ENCODE measurements around the gene CD99. TPM values are rescaled to one million over a fixed set of nuclear protein-coding genes. Genes with fewer than 3 reads are reported as not detected.
A peak's percentile ranks its signal among the peaks of the same experiment; 100 is the strongest.

CD99 gene
- total and polyA plus RNA-seq, 2 of the 13 experiments (the other 11 are each of a cell fraction or from before 2014, with no cell fraction given) = 78.8 to 111 TPM

DNA sequence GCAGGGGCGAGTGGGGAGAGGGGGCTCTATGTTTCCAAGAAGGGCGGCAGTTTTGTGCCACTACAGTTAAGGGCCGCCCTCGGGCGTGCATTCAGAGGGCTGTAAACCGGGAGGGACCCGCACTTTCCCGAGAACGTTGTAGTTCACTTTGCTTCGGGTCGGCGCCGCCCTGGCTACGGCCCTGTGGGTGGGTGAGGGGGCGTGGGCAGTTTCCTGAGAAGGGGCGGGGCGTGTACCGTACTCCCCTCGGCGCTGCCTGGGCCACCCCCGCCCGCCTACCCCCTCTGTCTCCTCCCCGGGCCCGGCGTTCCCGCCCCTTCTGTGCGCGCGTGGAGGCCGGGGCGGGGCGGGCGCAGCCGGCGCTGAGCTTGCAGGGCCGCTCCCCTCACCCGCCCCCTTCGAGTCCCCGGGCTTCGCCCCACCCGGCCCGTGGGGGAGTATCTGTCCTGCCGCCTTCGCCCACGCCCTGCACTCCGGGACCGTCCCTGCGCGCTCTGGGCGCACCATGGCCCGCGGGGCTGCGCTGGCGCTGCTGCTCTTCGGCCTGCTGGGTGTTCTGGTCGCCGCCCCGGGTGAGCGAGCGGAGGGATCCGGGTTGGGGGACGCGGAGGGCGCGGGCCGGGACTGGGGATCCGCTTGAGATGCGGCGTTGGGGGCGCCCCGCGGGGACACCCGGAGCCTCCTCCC, at the start of gene CD99 (continued):
- TF ChIP-seq GABPA (IDR thresholded peaks at IDR 0.05; ENCODE audit: low read depth, low read length) = no peak
- no peak for TF ChIP-seq GABPA (CRISPR knock-in tag; IDR thresholded peaks at IDR 0.05; ENCODE audit: low read depth)
- TF ChIP-seq, protein P1, sequence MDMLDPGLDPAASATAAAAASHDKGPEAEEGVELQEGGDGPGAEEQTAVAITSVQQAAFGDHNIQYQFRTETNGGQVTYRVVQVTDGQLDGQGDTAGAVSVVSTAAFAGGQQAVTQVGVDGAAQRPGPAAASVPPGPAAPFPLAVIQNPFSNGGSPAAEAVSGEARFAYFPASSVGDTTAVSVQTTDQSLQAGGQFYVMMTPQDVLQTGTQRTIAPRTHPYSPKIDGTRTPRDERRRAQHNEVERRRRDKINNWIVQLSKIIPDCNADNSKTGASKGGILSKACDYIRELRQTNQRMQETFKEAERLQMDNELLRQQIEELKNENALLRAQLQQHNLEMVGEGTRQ (IDR thresholded peaks at IDR 0.05; ENCODE audit: low read depth, low read length) = no peak
- TF ChIP-seq, protein P1 (CRISPR knock-in tag; IDR thresholded peaks at IDR 0.05; ENCODE audit: borderline replicate concordance) = no peak
- TF ChIP-seq, protein P2, sequence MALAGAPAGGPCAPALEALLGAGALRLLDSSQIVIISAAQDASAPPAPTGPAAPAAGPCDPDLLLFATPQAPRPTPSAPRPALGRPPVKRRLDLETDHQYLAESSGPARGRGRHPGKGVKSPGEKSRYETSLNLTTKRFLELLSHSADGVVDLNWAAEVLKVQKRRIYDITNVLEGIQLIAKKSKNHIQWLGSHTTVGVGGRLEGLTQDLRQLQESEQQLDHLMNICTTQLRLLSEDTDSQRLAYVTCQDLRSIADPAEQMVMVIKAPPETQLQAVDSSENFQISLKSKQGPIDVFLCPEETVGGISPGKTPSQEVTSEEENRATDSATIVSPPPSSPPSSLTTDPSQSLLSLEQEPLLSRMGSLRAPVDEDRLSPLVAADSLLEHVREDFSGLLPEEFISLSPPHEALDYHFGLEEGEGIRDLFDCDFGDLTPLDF (CRISPR knock-in tag; IDR thresholded peaks at IDR 0.05) = no peak
- no peak for TF ChIP-seq ZNF772 (CRISPR knock-in tag; IDR thresholded peaks at IDR 0.05)
- TF ChIP-seq SOX5 (CRISPR knock-in tag; IDR thresholded peaks at IDR 0.05; ENCODE audit: borderline replicate concordance) = peak; percentile 40; the same call in 1 of the 2 replicates
- no peak for TF ChIP-seq PLRG1 (conservative IDR thresholded peaks at IDR 0.05)
- TF ChIP-seq THAP11 (CRISPR knock-in tag; IDR thresholded peaks at IDR 0.05) = no peak
- TF ChIP-seq ARHGAP35 (CRISPR knock-in tag; IDR thresholded peaks at IDR 0.05; ENCODE audit: borderline replicate concordance) = peak; percentile 66; the same call in 1 of the 2 replicates
- TF ChIP-seq ZBTB8A (CRISPR knock-in tag; IDR thresholded peaks at IDR 0.05; ENCODE audit: borderline replicate concordance, low read depth) = no peak
- no peak for TF ChIP-seq TCF7 (IDR thresholded peaks at IDR 0.05; ENCODE audit: low read depth)
- TF ChIP-seq RFX3 (CRISPR knock-in tag; IDR thresholded peaks at IDR 0.05) = no peak
- TF ChIP-seq CBX5 (CRISPR knock-in tag; IDR thresholded peaks at IDR 0.05; ENCODE audit: borderline replicate concordance) = no peak
- TF ChIP-seq KMT2A (CRISPR knock-in tag; IDR thresholded peaks at IDR 0.05) = peak; percentile 59; the same call in 1 of the 2 replicates
- peak; percentile 34; the same call in 1 of the 2 replicates for TF ChIP-seq NR2C2 (CRISPR knock-in tag; IDR thresholded peaks at IDR 0.05; ENCODE audit: borderline replicate concordance)
- TF ChIP-seq, protein P3, sequence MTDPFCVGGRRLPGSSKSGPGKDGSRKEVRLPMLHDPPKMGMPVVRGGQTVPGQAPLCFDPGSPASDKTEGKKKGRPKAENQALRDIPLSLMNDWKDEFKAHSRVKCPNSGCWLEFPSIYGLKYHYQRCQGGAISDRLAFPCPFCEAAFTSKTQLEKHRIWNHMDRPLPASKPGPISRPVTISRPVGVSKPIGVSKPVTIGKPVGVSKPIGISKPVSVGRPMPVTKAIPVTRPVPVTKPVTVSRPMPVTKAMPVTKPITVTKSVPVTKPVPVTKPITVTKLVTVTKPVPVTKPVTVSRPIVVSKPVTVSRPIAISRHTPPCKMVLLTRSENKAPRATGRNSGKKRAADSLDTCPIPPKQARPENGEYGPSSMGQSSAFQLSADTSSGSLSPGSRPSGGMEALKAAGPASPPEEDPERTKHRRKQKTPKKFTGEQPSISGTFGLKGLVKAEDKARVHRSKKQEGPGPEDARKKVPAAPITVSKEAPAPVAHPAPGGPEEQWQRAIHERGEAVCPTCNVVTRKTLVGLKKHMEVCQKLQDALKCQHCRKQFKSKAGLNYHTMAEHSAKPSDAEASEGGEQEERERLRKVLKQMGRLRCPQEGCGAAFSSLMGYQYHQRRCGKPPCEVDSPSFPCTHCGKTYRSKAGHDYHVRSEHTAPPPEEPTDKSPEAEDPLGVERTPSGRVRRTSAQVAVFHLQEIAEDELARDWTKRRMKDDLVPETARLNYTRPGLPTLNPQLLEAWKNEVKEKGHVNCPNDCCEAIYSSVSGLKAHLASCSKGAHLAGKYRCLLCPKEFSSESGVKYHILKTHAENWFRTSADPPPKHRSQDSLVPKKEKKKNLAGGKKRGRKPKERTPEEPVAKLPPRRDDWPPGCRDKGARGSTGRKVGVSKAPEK (CRISPR knock-in tag; IDR thresholded peaks at IDR 0.05; ENCODE audit: borderline replicate concordance) = no peak
- peak; percentile 60 for TF ChIP-seq ZNF768 (CRISPR knock-in tag; IDR thresholded peaks at IDR 0.05)
- TF ChIP-seq HDAC2 (CRISPR knock-in tag; IDR thresholded peaks at IDR 0.05) = 0 out of 2 replicates have a peak, but pooled peaks have one; percentile 28
- peak; percentile 55; the same call in 1 of the 2 replicates for TF ChIP-seq ZNF747 (CRISPR knock-in tag; IDR thresholded peaks at IDR 0.05; ENCODE audit: borderline replicate concordance)
- peak; percentile 47; the same call in 1 of the 2 replicates for TF ChIP-seq ZNF788 (CRISPR knock-in tag; IDR thresholded peaks at IDR 0.05; ENCODE audit: borderline replicate concordance)
- peak; percentile 33; the same call in 1 of the 2 replicates for TF ChIP-seq KDM5B (CRISPR knock-in tag; IDR thresholded peaks at IDR 0.05; ENCODE audit: borderline replicate concordance)
- no peak for TF ChIP-seq LCORL (IDR thresholded peaks at IDR 0.05)
- TF ChIP-seq LCORL (CRISPR knock-in tag; IDR thresholded peaks at IDR 0.05) = peak; percentile 65

All from HepG2 (cell line).